ENCODE data around the gene MYBBP1A.

GRCh38 chr17:4549781-4550533, 5.2 kb downstream of the MYBBP1A start:
- no peak for TF ChIP-seq CTCF (conservative IDR thresholded peaks at IDR 0.05; ENCODE audit: low read depth, low read length)
- TF ChIP-seq RAD21 (IDR thresholded peaks at IDR 0.05; ENCODE audit: low read length): no peak
